WI38 (cell line): ENCODE measurements around the gene EIF2AK2.

Experiments
- H3K4me3 ChIP-seq: 2 replicates; pipeline ENCODE4 v1.5.1; 2011; ENCODE audit warnings: low read depth, mild to moderate bottlenecking, control low read depth, low read length
- TF ChIP-seq, protein P1 (sequence below): IDR thresholded peaks from 2 replicates; pipeline ENCODE4 v1.5.1; 2012; ENCODE audit warnings: low read depth, mild to moderate bottlenecking, control low read depth, low read length

The EIF2AK2 gene

DNA sequence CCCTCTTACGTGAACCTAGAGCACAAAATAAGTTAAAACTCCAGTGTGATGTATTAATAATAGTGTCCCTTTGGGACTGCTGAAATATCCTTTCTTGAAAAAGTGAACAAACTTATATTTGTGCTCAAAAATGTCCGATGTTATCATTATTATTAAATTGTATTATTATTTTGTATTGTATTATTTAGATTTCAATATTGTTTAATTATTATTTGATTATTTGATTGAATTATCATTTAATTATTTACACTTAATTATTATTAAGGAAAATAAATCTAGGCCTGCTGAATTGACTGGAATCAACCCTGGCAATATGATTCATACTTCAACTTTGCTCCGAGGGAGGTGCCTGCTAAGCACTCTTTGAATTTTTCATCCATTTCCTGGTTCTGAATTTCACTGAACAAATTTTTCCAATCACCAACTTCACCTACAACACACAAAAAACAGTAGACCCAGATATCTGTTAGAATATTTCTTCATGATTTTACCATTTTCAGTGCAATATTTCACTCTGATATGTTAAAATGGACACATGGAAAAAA lies 10.9 kb upstream of the EIF2AK2 start:
- no peak overlapping the region for H3K4me3 ChIP-seq
- TF ChIP-seq, protein P1, sequence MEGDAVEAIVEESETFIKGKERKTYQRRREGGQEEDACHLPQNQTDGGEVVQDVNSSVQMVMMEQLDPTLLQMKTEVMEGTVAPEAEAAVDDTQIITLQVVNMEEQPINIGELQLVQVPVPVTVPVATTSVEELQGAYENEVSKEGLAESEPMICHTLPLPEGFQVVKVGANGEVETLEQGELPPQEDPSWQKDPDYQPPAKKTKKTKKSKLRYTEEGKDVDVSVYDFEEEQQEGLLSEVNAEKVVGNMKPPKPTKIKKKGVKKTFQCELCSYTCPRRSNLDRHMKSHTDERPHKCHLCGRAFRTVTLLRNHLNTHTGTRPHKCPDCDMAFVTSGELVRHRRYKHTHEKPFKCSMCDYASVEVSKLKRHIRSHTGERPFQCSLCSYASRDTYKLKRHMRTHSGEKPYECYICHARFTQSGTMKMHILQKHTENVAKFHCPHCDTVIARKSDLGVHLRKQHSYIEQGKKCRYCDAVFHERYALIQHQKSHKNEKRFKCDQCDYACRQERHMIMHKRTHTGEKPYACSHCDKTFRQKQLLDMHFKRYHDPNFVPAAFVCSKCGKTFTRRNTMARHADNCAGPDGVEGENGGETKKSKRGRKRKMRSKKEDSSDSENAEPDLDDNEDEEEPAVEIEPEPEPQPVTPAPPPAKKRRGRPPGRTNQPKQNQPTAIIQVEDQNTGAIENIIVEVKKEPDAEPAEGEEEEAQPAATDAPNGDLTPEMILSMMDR = no peak

DNA sequence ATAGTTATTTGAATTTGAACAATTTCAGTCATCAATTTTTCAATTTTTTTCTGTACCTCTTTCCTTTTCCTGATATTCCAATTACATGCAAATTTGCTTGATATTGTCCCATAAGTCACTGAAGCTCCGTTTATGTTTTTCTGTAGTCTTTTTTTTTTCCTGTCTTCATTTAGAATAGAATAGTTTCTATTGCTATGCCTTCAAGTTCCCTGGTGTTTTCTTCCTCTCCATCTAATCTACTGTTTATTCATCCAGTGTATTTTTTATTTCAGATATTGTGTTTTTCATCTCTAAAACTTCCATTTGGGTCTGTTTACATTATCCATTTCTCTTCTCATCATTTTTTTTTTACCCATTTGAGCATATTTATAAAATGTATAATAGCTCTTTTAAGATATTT lies 8.0 kb upstream of the EIF2AK2 start:
- TF ChIP-seq, protein P1 = no peak
- H3K4me3 ChIP-seq = no peak overlapping the region

DNA sequence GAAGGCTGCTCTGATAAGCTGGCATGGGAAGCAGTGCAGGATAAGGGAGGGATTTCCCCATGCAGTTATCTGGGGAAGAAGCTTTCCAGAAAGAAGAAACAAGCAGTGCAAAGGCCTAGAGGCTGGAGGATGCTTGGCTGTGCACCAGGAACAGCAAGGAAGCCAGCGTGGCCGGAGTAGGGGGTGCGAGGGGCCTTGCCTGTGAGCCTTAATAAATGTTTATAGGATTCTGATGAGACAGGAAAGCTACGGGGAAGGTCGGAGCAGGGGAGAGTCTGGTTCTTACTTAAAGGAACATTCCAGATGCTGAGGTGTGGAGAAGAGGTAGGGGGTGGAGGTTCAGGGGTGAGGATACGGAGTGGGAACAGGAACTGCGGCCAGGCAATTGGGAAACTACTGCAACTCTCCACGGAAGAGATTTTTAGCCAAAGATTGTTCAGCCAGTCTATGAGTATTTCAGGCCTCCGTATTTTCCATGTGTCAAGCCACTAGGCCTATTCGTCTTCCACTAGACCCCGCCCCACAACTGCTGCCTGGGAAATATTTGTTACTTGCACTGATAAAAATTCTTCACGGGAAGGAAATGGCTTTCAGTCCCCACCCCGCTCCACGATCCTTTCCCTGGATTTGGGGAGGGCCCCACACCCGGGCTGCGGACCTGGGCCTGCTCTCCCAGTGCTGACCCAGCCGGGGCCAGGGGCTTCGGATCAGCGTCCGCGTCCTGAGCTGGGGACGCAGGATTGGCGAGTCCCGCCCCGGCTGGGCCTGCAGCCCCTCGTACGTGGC lies 516 bp downstream of the EIF2AK2 start:
- H3K4me3 ChIP-seq = peak overlapping the region; percentile 91
- TF ChIP-seq, protein P1 = no peak

DNA sequence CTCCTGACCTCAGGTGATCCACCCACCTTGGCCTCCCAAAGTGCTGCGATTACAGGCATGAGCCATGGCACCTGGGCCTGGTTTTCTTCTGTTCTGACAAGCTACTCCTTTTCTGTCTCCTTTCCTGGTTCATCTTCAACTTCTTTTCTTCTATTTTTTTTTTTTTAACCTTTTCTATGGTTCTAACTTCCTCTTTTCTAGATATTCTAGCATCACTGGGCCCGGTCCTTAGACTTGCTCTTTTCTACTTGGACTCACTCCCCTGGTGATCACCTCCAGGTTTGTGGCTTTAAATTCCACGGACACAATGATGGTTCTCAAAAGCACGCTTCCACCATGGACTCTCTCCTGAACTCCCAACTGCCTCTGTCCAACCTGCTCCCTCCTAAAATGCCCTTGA lies 2.0 kb downstream of the EIF2AK2 start:
- H3K4me3 ChIP-seq = no peak overlapping the region
- TF ChIP-seq, protein P1 = no peak

DNA sequence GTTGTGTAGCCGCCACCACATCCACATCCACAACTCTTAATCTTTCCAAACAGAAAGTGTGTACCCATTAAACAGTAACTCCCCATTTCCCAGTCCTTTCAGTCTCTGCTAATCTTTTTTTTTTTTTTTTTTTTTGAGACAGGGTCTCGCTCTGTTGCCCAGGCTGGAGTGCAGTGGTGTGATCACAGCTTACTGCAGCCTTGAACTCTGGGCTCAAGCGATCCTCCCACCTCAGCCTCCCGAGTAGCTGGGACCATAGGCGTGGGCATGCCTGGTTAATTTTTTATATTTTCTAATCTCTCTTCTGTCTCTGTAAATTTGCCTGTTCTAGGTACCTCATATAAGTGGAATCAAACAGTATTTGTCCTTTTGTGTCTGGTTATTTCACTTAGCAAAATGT lies 3.6 kb downstream of the EIF2AK2 start:
- TF ChIP-seq, protein P1 = no peak
- no peak overlapping the region for H3K4me3 ChIP-seq

DNA sequence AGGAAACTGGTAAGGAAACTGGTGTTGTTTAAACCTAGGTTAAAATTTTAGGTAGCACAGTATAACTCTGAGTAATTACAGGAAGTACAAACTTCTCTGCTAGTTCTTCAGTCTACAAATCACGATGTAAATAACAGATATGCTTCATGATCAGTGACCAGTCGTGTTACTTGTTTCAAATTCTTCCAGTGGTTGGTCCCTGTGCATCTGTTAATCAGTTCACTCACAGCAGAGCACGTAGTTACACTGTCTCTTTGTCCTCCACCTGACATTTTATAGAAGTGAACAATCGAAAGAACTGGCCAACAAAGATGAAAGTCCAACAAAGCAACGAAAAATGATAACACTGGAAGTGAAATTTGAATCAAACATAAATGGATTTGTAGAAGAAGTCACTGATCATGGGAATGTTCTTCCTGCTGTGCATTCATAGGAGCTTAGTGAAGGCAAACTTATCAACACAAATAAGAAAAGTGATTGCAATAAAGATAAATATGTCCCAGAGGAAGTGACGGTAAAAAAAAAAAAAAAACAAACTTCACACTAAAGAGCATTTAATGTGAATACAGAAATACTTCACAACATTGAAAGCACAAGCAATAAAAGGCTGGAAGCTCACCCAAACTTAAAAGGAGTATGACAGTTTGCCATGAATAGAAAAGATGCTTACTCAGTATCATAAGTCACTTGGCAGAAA lies 7.0 kb downstream of the EIF2AK2 start:
- TF ChIP-seq, protein P1 = no peak
- no peak overlapping the region for H3K4me3 ChIP-seq

DNA sequence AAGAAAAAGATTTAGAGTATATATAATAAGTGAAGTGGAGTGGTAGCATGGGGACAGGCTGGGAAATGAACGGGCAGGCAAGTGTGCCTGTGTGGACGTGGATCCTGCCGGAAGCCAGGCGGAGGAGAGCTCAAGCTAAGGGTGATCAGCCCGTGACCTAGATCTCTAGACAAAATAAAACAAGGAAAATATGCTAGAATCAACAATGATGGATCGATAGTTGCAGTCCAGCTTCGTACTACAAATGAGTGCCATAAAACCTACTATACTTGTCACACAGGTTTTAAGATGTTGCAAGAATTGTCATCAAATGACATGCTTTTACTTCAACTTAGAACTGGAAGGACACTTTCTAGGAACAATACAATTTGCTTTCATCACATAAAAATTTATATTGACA lies 8.5 kb downstream of the EIF2AK2 start:
- H3K4me3 ChIP-seq = no peak overlapping the region
- TF ChIP-seq, protein P1 = no peak
